DMS153 treated with DMSO at 0.1 percent for 48 hours (cell line): Measurements from ENCODE around the gene BOLA2B.
"Not testable (repeated sequence)": the region's sequence is repeated elsewhere in the genome, so short reads cannot be mapped to it uniquely, and the experiment has no call there.

Experiments
- DNase-seq: peaks from one replicate; lab custom pipeline; 2025; ENCODE audit not compliant: unreplicated experiment; lab: John Stamatoyannopoulos, UW

The BOLA2B gene

GRCh38 chr16:30193615-30194014, at the start of gene BOLA2B, which contains the start of gene SLX1A:
TSS of gene BOLA2B (minus strand) at chr16:30193666. CDS start at chr16:30193595, 71 bp downstream.
TSS of gene SLX1A (plus strand) at chr16:30193875. CDS start at chr16:30194085, 210 bp downstream.
- DNase-seq: not testable (repeated sequence)

- DNase-seq: not testable (repeated sequence)
These were observed 23.6 kb upstream of the BOLA2B start for GRCh38 chr16:30217082-30217481.

- DNase-seq: not testable (repeated sequence)
These were observed 17.9 kb upstream of the BOLA2B start for GRCh38 chr16:30211414-30211813.

GRCh38 chr16:30209032-30209431, 15.6 kb upstream of the BOLA2B start:
- not testable (repeated sequence) for DNase-seq

GRCh38 chr16:30207063-30207704, 13.7 kb upstream of the BOLA2B start:
- DNase-seq: not testable (repeated sequence)

GRCh38 chr16:30206252-30206651, 12.8 kb upstream of the BOLA2B start:
- not testable (repeated sequence) for DNase-seq

GRCh38 chr16:30205541-30206236, 12.2 kb upstream of the BOLA2B start:
- not testable (repeated sequence) for DNase-seq

GRCh38 chr16:30199608-30200343, 6.3 kb upstream of the BOLA2B start:
- DNase-seq: not testable (repeated sequence)

GRCh38 chr16:30199049-30199448, 5.6 kb upstream of the BOLA2B start, which contains the start of gene SULT1A3:
TSS of gene SULT1A3 (plus strand) at chr16:30199255. CDS start at chr16:30200729, 1,474 bp downstream.
- DNase-seq: not testable (repeated sequence)

- not testable (repeated sequence) for DNase-seq
These were observed 3.5 kb upstream of the BOLA2B start for GRCh38 chr16:30197001-30197400.

- DNase-seq: not testable (repeated sequence)
These were observed 883 bp upstream of the BOLA2B start for GRCh38 chr16:30194172-30194925.

GRCh38 chr16:30193098-30193497, 368 bp downstream of the BOLA2B start:
- not testable (repeated sequence) for DNase-seq

GRCh38 chr16:30191158-30191557, 2.3 kb downstream of the BOLA2B start:
- DNase-seq: not testable (repeated sequence)

- no peak for DNase-seq
These were observed 5.4 kb downstream of the BOLA2B start for GRCh38 chr16:30187971-30188561.

GRCh38 chr16:30187556-30187865, 6.0 kb downstream of the BOLA2B start:
- no peak for DNase-seq

GRCh38 chr16:30186782-30187555, 6.5 kb downstream of the BOLA2B start:
- no peak for DNase-seq

GRCh38 chr16:30186444-30186781, 7.1 kb downstream of the BOLA2B start:
- no peak for DNase-seq

- no peak for DNase-seq
These were observed 7.6 kb downstream of the BOLA2B start for GRCh38 chr16:30185683-30186421.
